Liver (tissue), 9 donors: ENCODE data around the gene DNASE2B. TPM values are rescaled to one million over a fixed set of nuclear protein-coding genes. Genes with fewer than 3 reads are reported as not detected.

Source experiments
- DNase-seq: peaks from one replicate; pipeline ENCODE4 v3.0.0-alpha.2; 2017; ENCODE audit warnings: low spot score
- H3K27ac ChIP-seq, 2 donors: one replicate each; pipeline ENCODE4 v1.7.0; 2013; ENCODE audit warnings: inconsistent platforms in 2 of 2, low read length in 2 of 2, control low read depth in 1 of 2, low read depth in 1 of 2, mild to moderate bottlenecking in 1 of 2
- H3K27me3 ChIP-seq, 4 donors: one replicate each; pipeline versions ENCODE4 v1.6.1 to v1.7.0; 2013; ENCODE audit warnings: low read length in 3 of 4, inconsistent platforms in 1 of 4, mild to moderate bottlenecking in 1 of 4, moderate library complexity in 1 of 4; ENCODE audit not compliant: control insufficient read depth in 4 of 4, insufficient read depth in 4 of 4
- H3K36me3 ChIP-seq, 4 donors: one replicate each; pipeline versions ENCODE4 v1.6.1 to v1.7.0; 2013; ENCODE audit warnings: low read length in 3 of 4, mild to moderate bottlenecking in 3 of 4, low read depth in 1 of 4, moderate library complexity in 1 of 4; ENCODE audit not compliant: control insufficient read depth in 4 of 4, insufficient read depth in 3 of 4
- H3K4me1 ChIP-seq, 4 donors: one replicate each; pipeline versions ENCODE4 v1.6.1 to v1.7.0; 2013; ENCODE audit warnings: low read length in 3 of 4, mild to moderate bottlenecking in 3 of 4, moderate library complexity in 1 of 4; ENCODE audit not compliant: control insufficient read depth in 4 of 4, insufficient read depth in 4 of 4
- H3K4me3 ChIP-seq, 3 donors: one replicate each; pipeline versions ENCODE4 v1.6.1 to v1.7.0; 2013; ENCODE audit warnings: low read length in 3 of 3, control low read depth in 1 of 3, low read depth in 1 of 3, mild to moderate bottlenecking in 1 of 3
- H3K9ac ChIP-seq, 2 donors: one replicate each; pipeline ENCODE4 v1.7.0; 2013; ENCODE audit warnings: low read length in 2 of 2, mild to moderate bottlenecking in 2 of 2, moderate library complexity in 2 of 2, control low read depth in 1 of 2, low read depth in 1 of 2
- H3K9me3 ChIP-seq, 4 donors: one replicate each; pipeline versions ENCODE4 v1.6.1 to v1.7.0; 2013; ENCODE audit warnings: low read length in 3 of 4; ENCODE audit not compliant: control insufficient read depth in 4 of 4
- CTCF ChIP-seq: fragments of 150-350 bp; IDR thresholded peaks from 2 replicates; pipeline ENCODE4 v1.5.1; 2017; ENCODE audit warnings: improper control_type of control experiment, low read depth, low read length; ENCODE audit not compliant: missing input control
- EGR1 ChIP-seq, 2 donors: IDR thresholded peaks; 2 replicates each; pipeline ENCODE4 v1.6.1; 2016 to 2018; ENCODE audit warnings: antibody characterized with exemption in 2 of 2, low read depth in 2 of 2
- FOXA1 ChIP-seq: IDR thresholded peaks from 2 replicates; pipeline ENCODE4 v1.6.1; 2016; ENCODE audit warnings: antibody characterized with exemption
- FOXA2 ChIP-seq: IDR thresholded peaks from 2 replicates; pipeline ENCODE4 v1.6.1; 2016; ENCODE audit warnings: antibody characterized with exemption
- GABPA ChIP-seq, 2 donors: IDR thresholded peaks in 1 of 2; conservative IDR thresholded peaks in 1 of 2; 2 replicates each; pipeline ENCODE4 v1.6.1; 2016; ENCODE audit warnings: antibody characterized with exemption in 2 of 2, mild to moderate bottlenecking in 1 of 2, moderate library complexity in 1 of 2
- HNF4A ChIP-seq, 2 donors: conservative IDR thresholded peaks; 2 replicates each; pipeline ENCODE4 v1.6.1; 2016; ENCODE audit warnings: antibody characterized with exemption in 2 of 2, mild to moderate bottlenecking in 2 of 2
- HNF4G ChIP-seq: IDR thresholded peaks from 2 replicates; pipeline ENCODE4 v1.6.1; 2016; ENCODE audit warnings: antibody characterized with exemption
- JUND ChIP-seq, 2 donors: IDR thresholded peaks; 2 replicates each; pipeline ENCODE4 v1.6.1; 2016; ENCODE audit warnings: antibody characterized with exemption in 2 of 2
- MAX ChIP-seq: IDR thresholded peaks from 2 replicates; pipeline ENCODE4 v1.6.1; 2016; ENCODE audit warnings: antibody characterized with exemption
- NR2F2 ChIP-seq: IDR thresholded peaks from 2 replicates; pipeline ENCODE4 v1.6.1; 2016; ENCODE audit warnings: antibody characterized with exemption
- RAD21 ChIP-seq, 2 donors: IDR thresholded peaks; 2 replicates each; pipeline ENCODE4 v1.6.1; 2016; ENCODE audit warnings: antibody characterized with exemption in 2 of 2, mild to moderate bottlenecking in 2 of 2
- REST ChIP-seq: IDR thresholded peaks from 2 replicates; pipeline ENCODE4 v1.6.1; 2016; ENCODE audit warnings: antibody characterized with exemption, mild to moderate bottlenecking
- RXRA ChIP-seq, 2 donors: IDR thresholded peaks; 2 replicates each; pipeline ENCODE4 v1.6.1; 2017 to 2018; ENCODE audit warnings: antibody characterized with exemption in 2 of 2, mild to moderate bottlenecking in 1 of 2
- SP1 ChIP-seq: IDR thresholded peaks from 2 replicates; pipeline ENCODE4 v1.6.1; 2018; ENCODE audit warnings: antibody characterized with exemption, mild to moderate bottlenecking
- TAF1 ChIP-seq: conservative IDR thresholded peaks from 2 replicates; pipeline ENCODE4 v1.6.1; 2016; ENCODE audit warnings: antibody characterized with exemption, mild to moderate bottlenecking
- YY1 ChIP-seq: IDR thresholded peaks from 2 replicates; pipeline ENCODE4 v1.6.1; 2016; ENCODE audit warnings: antibody characterized with exemption, mild to moderate bottlenecking
- ZBTB33 ChIP-seq: IDR thresholded peaks from 2 replicates; pipeline ENCODE4 v1.6.1; 2016; ENCODE audit warnings: antibody characterized with exemption
- WGBS: extraction: QIAGEN DNeasy Blood & Tissue Kit; methylation state at CpG from one replicate; pipeline ENCODE4 v1.1.7; 2013; 5-methylcytosine and 5-hydroxymethylcytosine counted together
- polyA plus RNA-seq, 2 donors: library from polyadenylated mRNA; stranded (reverse) in 1 of 2; unstranded in 1 of 2; fragments of 200-250 nt in 1 of 2; fragments of >200 nt in 1 of 2; fragmentation: Nextera tagmentation in 1 of 2; extraction: Ambion mirVana in 1 of 2; gene quantifications; one replicate each; pipeline versions ENCODE4 v1.2.1 to v1.2.3, GENCODE V29; 2013 to 2015
- total RNA-seq, 2 donors: library from RNA; depleted of rRNA; stranded (reverse); fragments of >200 nt; gene quantifications; one replicate each; pipeline ENCODE4 v1.2.3, GENCODE V29; 2014
- donor health status: healthy.
- donor health status: healthy.
- donor health status: healthy.
- donor health status: healthy.
- donor health status: healthy.

The DNASE2B gene
- total and polyA plus RNA-seq, 4 donors: not detected

GRCh38 chr1:84434801-84435549, 36.7 kb downstream of the DNASE2B start:
- WGBS: 34% methylated on average over 4 of the region's 4 CpGs
- Histone ChIP-seq H3K9ac (no peak overlapping the region), H3K36me3 (no peaks in the 10 kb centered on the region), H3K4me3 (no peak overlapping the region), H3K27ac (no peak overlapping the region), H3K27me3 (no peaks in the 10 kb centered on the region), H3K4me1 (peaks cover 0 to 15% (median 4%) of the 10 kb centered on the region in 4 donors), H3K9me3 (no peaks in the 10 kb centered on the region)
- TF ChIP-seq JUND (IDR thresholded peaks at IDR 0.05) (no peak), FOXA2 (no peak), EGR1 (IDR thresholded peaks at IDR 0.05; ENCODE audit: low read depth in 2 of 2) (no peak), TAF1 (no peak), MAX (no peak), FOXA1 (no peak), GABPA (IDR thresholded peaks at IDR 0.05 in 1 of 2, conservative IDR thresholded peaks at IDR 0.05 in 1 of 2) (no peak), RAD21 (IDR thresholded peaks at IDR 0.05) (no peak), HNF4A (conservative IDR thresholded peaks at IDR 0.05) (no peak), RXRA (IDR thresholded peaks at IDR 0.05) (no peak), YY1 (no peak), CTCF (no peak), HNF4G (no peak), REST (no peak), ZBTB33 (no peak), NR2F2 (no peak), SP1 (no peak)
- no peak for DNase-seq
